ENCODE data around the gene KCNN4.
A peak's percentile ranks its signal among the peaks of the same experiment; 100 is the strongest.
"Not testable (repeated sequence)": the region's sequence is repeated elsewhere in the genome, so short reads cannot be mapped to it uniquely, and the experiment has no call there.

KCNN4 gene

DNA sequence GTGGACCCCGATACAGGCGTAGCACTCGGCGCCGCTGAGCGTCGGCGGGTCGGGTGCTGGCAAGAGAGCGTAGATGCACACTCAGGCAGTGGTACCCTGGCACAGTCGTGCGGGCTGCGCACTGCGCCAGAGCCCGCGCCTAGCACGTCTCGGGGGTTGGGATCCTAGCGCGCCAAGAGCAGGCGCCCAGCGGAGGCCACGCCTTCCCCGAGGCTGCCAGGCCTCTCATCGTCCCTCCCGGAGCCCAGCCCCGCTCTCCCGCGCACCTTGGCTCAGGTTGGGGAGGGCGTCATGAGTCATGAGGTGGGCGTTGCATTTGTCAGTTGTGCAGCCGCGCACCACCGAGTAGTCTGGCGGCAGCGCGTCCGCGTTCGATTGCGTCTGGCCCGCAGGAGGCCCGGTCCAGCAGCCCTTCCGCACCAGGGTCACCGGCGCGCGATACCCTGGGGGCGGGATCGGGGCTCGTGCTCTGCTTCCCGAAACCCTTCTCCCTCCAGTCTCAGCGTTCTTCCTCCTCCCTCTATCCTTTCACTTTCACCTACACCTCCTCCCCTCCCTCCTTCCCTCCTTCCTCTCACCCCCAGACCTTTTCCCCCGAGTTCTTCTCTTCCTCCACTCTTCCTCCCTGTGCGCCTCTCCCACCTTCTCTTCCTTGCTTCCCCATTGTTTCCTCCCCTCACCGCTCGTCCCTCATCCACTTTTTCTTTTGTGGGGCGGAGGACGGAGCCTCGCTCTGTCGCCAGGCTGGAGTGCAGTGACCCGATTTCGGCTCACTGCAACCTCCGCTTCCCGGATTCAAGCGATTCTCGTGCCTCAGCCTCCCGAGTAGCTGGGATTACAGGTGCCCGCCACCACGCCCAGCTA, 18.0 kb upstream of the KCNN4 start:
- no peak for DNase-seq (ENCODE audit: low read depth)

DNA sequence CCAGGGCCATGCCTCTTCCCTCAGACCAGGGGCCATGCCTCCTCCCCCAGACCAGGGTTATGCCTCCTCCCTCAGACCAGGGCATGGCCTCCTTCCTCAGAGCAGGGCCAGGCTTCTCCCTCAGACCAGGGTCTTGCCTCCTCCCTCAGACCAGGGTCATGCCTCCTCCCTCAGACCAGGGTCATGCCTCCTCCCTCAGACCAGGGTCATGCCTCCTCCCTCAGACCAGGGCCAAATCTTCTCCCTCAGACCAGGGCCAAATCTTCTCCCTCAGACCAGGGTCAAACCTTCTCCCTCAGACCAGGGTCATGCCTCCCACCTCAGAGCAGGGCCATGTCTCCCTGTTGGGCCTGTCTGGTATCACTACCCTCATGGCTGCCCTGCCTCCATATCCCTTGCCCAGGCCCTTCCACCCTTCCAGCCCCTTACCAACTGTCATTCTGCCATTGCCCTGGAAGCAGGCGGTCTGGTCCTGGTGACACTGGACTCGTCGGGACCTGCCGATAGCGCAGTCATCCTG, 17.3 kb upstream of the KCNN4 start:
- no peak for DNase-seq (ENCODE audit: low read depth)

DNA sequence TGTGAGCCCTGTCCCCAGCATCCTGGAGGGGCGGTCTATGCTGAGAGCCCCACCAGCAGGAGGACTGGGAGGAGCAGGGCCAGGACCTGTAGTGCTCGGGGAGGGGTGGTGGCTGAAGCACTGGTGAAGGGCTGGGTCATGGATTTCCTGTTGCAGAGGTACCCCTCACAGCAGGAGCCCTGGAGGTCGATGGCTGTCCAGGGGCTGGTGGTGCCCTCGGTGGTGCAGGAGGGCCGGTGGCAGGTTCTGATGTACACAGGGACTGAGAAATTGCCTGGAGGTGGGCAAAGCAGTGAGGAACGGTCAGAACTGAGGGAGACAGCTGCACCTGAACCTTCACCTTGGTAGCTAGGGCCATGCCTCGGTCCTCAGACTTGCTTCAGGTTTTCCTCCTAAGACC, 16.8 kb upstream of the KCNN4 start:
- DNase-seq (ENCODE audit: low read depth) = no peak

DNA sequence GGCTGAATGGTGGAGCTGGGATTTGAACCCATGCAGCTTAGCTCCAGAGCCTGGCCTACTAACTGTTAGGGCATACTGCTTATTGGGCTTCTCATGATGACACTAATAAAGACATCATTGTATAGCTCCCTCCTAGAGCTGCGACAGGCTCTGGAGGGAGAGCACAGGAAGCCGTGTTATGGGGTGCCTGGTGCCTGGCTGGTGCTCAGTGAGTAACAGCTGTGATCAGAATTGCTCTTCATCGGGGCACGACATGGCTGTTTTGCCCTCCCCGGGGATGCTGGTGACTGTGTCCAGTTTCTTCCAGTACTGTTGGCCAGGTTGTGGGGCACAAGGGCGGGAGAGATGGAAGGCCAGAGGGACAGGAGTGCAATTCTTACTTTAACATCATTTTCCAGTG, 16.3 kb upstream of the KCNN4 start:
- DNase-seq (ENCODE audit: low read depth) = no peak

DNA sequence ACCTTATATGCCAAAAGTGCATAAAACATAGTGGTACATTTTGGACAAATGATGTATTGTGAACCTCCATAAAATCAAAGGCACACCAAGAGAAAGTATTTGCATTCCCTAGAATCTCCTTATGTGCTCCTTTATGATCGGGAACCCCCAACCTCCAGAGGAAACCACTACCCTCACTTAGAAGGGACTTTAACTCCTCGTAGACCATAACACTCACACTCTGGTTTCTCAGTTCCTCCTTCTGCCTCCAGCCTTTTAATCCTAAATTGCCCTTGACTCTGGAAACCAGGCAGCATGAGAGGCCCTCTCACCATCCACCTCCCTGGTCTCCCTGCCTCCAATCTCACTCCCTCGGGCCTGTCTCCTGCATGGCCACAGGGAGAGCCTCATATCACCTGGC, 9.8 kb upstream of the KCNN4 start:
- DNase-seq (ENCODE audit: low read depth) = no peak

DNA sequence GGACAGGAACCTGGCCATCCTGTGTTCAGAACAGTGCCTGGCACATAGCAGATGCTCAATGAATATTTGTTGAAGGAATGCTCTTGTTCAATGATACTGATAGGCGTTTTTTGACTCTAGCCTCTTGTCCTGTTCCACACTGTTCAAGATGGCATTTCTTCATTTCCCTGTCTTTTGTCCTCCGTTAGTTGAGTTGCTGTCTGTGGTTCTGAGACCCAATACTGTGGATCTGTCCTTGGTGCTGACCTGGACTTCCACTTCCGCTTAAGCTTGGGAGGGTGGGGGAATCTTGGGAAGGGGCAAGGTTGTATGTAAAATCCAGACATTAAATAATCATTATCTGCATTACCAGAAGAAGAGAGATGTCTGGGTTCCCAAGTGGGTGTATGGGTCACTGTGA, 8.3 kb upstream of the KCNN4 start:
- DNase-seq (ENCODE audit: low read depth) = no peak

DNA sequence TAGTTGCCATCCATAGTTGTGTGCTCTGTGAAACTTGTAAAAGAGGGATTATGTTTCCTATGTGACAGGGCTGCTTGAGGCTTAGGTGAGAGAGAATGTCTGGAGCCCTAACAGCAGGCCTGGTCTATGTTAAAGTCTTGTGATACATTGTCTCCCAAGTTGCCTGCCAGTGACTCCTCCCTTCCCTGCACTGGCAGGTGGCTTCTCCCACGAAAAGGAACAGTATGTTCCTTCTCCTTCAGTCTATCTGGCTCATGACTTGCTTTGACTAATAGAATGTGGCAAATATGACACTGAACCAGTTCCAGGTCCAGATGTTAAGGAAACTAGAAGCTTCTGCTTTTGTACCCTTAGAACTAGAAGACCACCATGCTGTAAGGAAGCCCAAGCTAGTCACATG, 5.9 kb upstream of the KCNN4 start:
- DNase-seq (ENCODE audit: low read depth) = no peak

DNA sequence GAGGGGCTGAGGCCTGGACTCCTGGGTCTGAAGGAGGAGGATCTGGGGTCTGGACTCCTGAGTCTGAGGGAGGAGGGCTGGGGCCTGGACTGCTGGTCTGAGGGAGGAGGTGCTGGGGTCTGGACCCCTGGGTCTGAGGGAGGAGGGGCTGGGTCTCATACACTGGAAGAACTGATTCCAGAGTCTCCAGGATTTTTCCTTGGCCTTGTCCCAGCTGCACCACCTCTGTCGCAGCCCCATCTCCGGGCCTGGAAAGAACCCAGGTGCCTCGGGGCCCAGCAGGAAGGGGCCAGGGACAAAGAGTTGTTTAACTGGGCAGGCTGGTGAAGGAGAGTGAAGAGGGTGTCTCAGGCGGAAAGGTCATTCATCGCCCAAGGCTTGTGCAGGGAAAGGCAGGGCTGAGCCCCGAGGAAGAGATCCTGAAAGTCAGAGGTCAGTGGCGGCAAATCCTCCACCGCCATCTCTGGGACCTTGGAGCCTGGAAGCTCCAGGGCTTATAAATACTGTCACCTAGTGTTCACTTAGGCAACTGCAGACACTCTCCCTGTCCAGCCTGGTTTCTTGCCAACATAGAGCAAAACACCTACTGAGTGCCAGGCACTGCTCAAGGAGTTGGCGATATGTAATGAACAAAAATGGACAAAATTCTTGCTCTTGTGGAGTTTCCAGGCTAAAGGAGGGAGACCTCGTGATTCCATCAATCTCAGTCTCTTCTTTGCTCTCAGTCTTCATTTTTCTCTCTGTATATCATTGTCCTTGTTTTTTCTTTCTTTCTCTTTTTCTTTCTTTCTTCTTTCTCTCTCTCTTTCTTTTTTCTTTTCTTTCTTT, 4.4 kb upstream of the KCNN4 start:
- DNase-seq (ENCODE audit: low read depth) = no peak

DNA sequence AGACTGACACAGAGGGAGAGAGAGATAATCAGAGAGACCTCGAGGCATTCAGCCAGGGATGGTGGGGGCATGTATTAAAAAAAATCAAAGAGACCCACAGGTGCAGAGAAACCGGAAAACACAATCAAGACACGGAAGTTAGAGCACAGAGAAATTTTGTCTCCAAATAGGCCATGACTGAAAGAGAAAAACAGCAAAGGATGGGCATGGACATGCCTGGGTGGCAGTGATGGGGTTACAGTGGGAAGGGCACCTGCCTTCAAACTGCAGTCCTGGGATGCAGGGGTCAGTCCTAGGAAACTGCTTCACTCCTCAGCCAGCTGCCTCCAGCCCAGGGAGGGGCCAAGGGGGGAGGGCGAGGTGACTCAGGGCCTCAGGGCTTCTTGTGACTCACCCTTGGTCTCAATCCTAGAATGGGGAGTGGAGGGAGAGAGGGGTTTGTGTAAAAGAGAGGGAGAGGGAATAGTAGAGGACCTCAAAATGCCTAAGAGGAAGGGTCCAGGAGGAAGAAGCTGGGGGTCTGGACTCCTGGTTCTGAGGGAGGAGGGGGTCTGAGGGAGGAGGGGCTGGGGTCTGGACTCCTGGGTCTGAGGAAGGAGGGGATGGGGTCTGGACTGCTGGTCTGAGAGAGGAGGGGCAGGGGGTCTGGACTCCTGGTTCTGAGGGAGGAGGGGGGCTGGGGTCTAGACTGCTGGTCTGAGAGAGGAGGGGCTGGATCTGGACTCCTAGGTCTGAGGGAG, 3.6 kb upstream of the KCNN4 start:
- DNase-seq (ENCODE audit: low read depth) = peak; percentile 68

DNA sequence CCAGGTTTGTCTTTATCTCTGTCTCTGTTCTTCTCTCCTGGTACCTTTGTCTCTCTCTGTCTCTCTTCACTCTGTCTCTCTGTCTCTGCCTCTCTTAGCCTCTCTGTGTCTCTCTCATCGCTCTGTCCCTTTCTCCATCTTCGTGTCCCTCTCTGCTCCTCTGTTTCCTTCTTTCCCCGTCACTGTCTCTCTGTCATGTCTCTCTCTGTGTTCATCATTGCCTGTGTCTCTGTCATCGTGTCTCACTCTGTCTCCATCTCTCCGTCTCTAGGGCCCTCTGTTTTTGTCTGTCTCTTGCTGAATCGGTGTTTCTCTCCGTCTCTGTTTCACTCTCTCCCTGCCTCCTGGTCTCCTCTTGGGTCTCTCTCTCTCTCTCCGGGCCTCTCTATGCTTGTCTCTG, 2.9 kb upstream of the KCNN4 start:
- DNase-seq (ENCODE audit: low read depth) = no peak

DNA sequence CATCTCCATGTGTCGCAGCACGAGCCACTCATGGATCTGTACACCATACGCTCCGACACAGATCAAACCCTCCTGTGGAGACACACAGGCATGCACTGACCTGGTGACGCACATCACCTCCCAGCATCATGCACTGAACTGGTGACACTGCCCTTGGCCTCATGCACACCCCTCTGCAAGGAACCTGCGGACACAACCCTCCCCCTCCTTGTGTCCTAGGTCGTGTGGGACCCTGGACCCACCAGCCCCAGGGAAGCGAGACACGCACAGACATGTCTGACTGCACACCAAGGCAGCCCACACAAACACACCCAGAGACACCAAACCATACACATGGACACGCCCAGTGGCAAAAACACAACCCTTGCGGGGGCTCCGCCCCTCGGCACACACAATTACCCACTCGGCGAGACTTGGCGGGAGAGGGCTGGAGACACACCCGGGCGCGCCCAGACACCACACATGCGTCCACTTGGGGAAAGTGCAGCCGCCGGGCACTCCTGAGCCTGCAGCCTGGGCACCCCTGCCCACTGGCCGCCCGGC, 2.0 kb upstream of the KCNN4 start:
- no peak for DNase-seq (ENCODE audit: low read depth)

DNA sequence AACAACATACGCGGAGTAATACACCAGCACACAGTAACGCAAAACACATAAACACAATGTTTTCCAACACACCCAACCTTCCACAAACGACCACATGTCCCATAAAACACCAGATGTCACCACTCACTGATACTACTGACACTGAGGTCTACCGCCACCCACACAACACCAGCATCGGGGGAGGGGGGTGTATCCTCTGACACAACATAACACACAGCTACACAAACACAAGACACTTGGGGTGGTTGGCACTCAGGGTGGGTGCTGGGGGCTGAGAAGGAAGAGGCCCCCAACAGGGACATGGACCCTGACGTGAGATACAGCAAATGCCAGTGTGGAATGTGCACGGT, 1.5 kb upstream of the KCNN4 start:
- DNase-seq (ENCODE audit: low read depth) = no peak

DNA sequence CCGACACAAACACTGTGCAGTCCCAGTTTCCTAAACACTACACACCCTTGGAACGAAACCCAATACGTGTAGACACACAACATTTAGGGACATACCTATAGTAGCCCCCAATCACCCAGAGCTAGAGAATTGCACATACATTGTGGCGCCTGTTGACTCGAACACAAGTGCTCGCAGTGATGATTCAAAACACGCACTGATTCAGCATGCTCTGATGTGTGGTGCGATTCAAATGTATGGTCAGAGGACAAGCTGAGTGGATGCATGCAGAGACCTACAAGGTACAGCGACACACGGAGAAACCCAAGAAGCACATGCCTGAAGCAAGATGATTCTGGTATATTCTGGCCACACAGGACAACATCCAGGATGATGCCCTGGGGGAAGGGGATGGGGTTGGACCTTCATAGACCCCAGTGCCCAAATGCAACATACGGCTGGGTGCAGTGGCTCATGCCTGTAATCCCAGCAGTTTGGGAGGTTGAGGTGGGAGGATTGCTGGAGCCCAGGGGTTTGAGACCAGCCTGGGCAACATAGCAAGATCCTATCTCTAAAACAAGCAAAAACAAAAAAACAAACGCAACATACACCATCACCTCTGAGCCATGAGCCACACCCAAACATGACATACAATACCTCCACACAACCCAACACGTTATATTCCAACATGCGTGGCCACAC, 997 bp upstream of the KCNN4 start:
- DNase-seq (ENCODE audit: low read depth) = no peak

DNA sequence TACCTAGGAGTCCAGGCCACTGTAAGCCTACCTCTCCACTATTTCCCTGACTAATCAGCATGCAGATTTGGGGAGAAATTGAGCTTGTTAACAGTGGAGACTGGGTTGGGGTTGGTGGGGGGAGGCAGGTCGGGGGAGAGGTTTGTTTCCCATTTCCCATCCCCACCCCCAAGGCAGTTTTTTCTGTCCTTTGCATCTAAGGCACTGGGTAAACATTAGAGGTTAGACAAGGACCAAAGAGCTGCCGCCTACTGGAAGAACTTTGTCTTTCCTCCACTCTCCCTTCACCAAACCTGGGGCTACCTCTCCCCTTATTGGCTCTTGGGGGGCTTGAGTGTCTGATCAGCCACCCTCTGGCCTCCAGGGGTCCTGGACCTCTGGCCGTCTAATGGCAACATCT, 953 bp downstream of the KCNN4 start:
- DNase-seq (ENCODE audit: low read depth) = no peak

DNA sequence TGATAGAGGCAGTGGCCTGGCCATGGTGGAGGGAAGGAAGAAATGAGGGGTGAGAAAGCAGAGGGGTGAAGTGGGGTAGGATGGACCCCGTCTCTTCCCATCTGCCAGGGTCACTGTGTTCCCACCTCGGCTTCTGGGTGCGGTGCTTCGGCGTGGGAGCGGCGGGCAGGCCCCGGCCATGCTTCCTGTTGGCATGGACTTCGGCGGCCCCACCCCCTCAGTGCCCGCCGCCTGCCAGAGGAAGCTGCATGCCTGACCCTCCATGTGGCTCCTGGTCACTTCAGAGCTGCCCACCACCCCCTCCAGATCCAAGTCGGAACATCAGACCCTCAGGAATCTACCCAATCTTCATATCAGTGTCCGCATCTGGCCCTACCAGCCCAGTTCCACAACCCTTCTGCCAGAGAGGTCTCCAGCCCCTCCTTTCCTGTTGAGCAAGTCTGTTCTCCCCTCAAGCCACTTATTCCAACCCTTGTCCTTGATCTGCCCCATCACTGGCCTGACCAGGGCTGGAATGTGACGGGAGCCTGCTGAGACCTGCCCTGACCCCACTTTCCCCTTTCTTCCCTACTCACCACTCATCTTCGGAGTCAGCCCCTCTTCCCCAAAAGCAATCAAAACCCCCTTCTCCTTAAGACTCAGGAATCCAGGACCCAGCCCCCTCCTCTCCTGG, 1.5 kb downstream of the KCNN4 start:
- no peak for DNase-seq (ENCODE audit: low read depth)

DNA sequence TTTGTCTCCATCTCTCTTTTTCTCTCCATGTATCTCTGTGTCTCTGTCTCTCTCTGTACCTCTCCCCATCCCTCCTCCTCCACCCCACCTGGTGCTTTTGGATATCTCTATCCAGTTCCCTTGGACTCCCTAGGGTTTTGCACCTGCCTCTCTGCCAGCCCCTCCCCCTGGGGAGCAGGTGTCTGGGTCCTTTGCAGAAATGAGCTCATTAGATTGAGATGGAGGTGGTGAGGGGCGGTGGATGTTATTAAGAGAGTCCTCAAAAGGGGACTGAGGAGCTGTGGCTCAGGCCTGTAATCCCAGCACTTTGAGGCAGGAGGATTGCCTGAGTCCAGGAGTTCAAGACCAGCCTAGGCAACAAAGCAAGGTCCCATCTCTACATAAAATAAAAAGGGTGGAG, 2.1 kb downstream of the KCNN4 start:
- no peak for DNase-seq (ENCODE audit: low read depth)

DNA sequence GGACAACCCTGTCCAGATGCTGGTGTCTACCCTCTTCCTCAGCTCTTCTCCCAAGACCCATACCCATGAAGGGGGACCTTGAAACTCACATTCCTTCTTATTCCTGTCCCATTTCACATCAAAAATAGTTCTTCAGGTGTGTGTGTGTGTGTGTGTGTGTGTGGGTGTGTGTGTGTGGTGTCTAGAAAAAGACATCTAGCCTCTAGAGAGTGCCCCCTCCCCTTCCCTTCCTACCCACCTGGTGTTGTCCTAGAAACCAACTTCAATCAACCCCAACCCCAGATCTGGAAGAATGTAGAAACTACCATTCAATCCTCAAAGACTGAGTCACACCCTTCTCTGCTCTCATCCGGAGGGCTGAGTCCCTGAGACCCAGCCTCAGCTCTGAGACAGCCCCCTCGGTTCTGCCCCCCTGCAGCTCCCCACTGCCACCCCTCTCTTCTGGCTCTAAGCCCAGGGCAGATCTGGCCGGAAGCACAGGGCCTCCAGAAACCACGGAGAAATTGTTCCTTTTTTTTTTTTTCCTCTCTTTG, 3.5 kb downstream of the KCNN4 start:
- no peak for DNase-seq (ENCODE audit: low read depth)

DNA sequence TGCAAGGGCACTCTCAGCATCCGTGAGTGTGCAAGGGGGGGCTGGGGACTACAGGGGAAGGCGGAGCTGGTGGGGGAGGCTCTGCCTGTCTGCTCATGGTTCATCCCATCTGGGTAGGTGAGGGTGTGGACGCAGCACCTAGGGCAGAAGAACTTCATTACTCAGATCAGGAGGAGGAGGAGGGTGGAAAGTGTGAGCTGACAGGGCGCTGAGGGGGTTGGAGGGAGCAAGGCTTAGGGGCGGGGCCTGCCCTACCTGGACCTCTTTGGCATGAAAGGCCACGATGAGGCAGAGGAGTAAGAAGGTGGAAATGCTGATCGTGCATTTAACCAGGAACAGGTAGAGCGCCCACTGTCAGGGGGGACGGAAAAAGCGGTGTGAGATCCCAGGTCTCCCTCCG, 4.5 kb downstream of the KCNN4 start:
- DNase-seq (ENCODE audit: low read depth) = no peak

DNA sequence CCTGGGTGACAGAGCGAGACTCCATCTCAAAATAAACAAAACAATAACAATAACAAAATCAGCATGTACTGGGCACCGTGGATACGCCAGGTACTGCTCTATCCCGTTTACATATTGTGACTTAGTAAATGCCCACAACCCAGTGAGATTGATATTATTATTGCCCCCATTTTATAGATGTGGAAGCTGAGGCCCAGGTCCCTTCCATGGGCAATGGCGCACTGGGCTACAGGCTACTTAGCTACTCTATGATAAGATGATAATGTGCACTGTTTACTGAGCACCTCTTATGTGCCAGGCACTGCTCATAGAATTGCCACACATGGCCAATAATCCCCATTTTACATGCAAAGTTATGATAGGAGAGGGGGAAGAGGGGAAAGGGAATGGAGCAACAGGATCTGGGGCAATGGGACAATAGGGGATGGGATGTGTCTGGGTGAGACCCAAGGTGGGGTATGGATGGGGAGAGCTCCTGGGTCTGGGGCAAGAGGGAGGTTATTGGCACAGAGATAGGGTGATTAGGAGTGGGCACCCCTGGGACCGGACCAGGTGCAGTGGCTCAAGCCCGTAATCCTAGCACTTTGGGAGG, 5.4 kb downstream of the KCNN4 start:
- DNase-seq (ENCODE audit: low read depth) = no peak

DNA sequence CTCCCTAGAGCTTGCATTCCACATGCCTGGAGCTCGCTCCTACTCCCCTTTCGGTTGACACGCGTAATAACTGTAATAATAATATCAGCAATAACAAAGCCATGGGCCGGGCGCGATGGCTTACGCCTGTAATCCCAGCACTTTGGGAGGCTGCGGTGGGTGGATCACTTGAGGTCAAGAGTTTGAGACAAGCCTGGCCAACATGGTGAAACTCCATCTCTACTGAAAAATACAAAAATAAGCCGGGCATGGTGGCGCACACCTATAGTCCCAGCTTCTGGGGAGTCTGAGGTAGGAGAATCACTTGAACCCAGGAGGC, 5.9 kb downstream of the KCNN4 start:
- not testable (repeated sequence) for DNase-seq (ENCODE audit: low read depth)
